Osteoblast (primary cell): ENCODE measurements around the gene LOXL4. TPM values are rescaled to one million over a fixed set of nuclear protein-coding genes. Genes with fewer than 3 reads are reported as not detected.
A peak's percentile ranks its signal among the peaks of the same experiment; 100 is the strongest.

Experiments used
- DNase-seq: peaks from one replicate; pipeline ENCODE4 v3.0.0; 2011; ENCODE audit warnings: low spot score, mixed read lengths; ENCODE audit not compliant: insufficient read length; ENCODE audit errors: missing footprints
- H2AFZ ChIP-seq: 2 replicates; pipeline ENCODE4 v1.6.0; 2011; ENCODE audit warnings: mild to moderate bottlenecking, low read length
- H3K27ac ChIP-seq: 2 replicates; pipeline ENCODE4 v1.5.1; 2011; ENCODE audit warnings: mild to moderate bottlenecking, low read depth, low read length, moderate library complexity
- H3K27me3 ChIP-seq: 2 replicates; pipeline ENCODE4 v1.6.0; 2012; ENCODE audit warnings: mild to moderate bottlenecking, control low read depth, inconsistent platforms, low read length, moderate library complexity; ENCODE audit not compliant: insufficient read depth
- H3K36me3 ChIP-seq: 2 replicates; pipeline ENCODE4 v1.5.1; 2011; ENCODE audit warnings: mild to moderate bottlenecking, low read length, control low read depth, moderate library complexity; ENCODE audit not compliant: insufficient read depth
- H3K4me1 ChIP-seq: 2 replicates; pipeline ENCODE4 v1.5.1; 2011; ENCODE audit warnings: mild to moderate bottlenecking, low read length, control low read depth, moderate library complexity; ENCODE audit not compliant: insufficient read depth
- H3K4me2 ChIP-seq: 2 replicates; pipeline ENCODE4 v1.6.0; 2011; ENCODE audit warnings: mild to moderate bottlenecking, low read length; ENCODE audit not compliant: insufficient read depth
- H3K4me3 ChIP-seq: fragments of 200-600 bp; sonication (generic); 3 replicates; pipeline ENCODE4 v1.5.1; 2012; ENCODE audit warnings: mild to moderate bottlenecking, low read length, inconsistent platforms; ENCODE audit not compliant: insufficient read depth
- H3K79me2 ChIP-seq: 2 replicates; pipeline ENCODE4 v1.6.0; 2012; ENCODE audit warnings: mild to moderate bottlenecking, low read length, control low read depth, inconsistent platforms; ENCODE audit not compliant: insufficient read depth
- H3K9me3 ChIP-seq: 2 replicates; pipeline ENCODE4 v1.5.1; 2011; ENCODE audit warnings: low read depth, low read length, control low read depth
- H4K20me1 ChIP-seq: 2 replicates; pipeline ENCODE4 v1.6.0; 2012; ENCODE audit warnings: mild to moderate bottlenecking, low read length, control low read depth; ENCODE audit not compliant: insufficient read depth
- CTCF ChIP-seq: IDR thresholded peaks from 2 replicates; pipeline ENCODE4 v1.5.1; 2011; ENCODE audit warnings: mild to moderate bottlenecking, low read depth, low read length, moderate library complexity; ENCODE audit errors: extremely low read depth
- total RNA-seq: library from RNA; depleted of rRNA; stranded (reverse); fragments of >200 nt; gene quantifications from 2 replicates; pipeline ENCODE4 v1.2.3, GENCODE V29; 2012

LOXL4 gene
- total RNA-seq, 1 donor = 36.6 TPM

- Histone ChIP-seq H4K20me1 (no peaks in the 10 kb centered on the region), H3K36me3 (no peaks in the 10 kb centered on the region), H3K79me2 (peaks cover 5% of the 10 kb centered on the region), H3K27me3 (peaks cover 7% of the 10 kb centered on the region), H3K4me2 (no peak overlapping the region), H3K4me3 (no peak overlapping the region), H3K4me1 (peaks cover 33% of the 10 kb centered on the region), H3K9me3 (no peaks in the 10 kb centered on the region), H3K27ac (no peak overlapping the region), H2AFZ (no peak overlapping the region)
- DNase-seq = no peak
- no peak for TF ChIP-seq CTCF
Observed at GRCh38 chr10:98270786-98271185, 2.8 kb upstream of the LOXL4 start.

- Histone ChIP-seq H3K4me3 (no peak overlapping the region), H3K4me1 (peaks cover 33% of the 10 kb centered on the region), H3K27ac (peak overlapping the region; percentile 68), H3K36me3 (no peaks in the 10 kb centered on the region), H3K27me3 (peaks cover 7% of the 10 kb centered on the region), H3K79me2 (peaks cover 5% of the 10 kb centered on the region), H4K20me1 (no peaks in the 10 kb centered on the region), H2AFZ (peak overlapping the region; percentile 23), H3K4me2 (peak overlapping the region; percentile 59), H3K9me3 (no peaks in the 10 kb centered on the region)
- DNase-seq = no peak
- TF ChIP-seq CTCF = no peak
Observed at GRCh38 chr10:98270073-98270740, 2.2 kb upstream of the LOXL4 start.

- Histone ChIP-seq H3K4me1 (peaks cover 33% of the 10 kb centered on the region), H2AFZ (peak overlapping the region; percentile 57), H3K4me3 (peak overlapping the region; percentile 70), H3K9me3 (no peaks in the 10 kb centered on the region), H3K79me2 (peaks cover 5% of the 10 kb centered on the region), H3K27me3 (peaks cover 7% of the 10 kb centered on the region), H3K27ac (peak overlapping the region; percentile 68), H3K36me3 (peaks cover 5% of the 10 kb centered on the region), H4K20me1 (peaks cover 3% of the 10 kb centered on the region), H3K4me2 (peak overlapping the region; percentile 82)
- TF ChIP-seq CTCF = no peak
- peak; percentile 99 for DNase-seq
Observed at GRCh38 chr10:98269435-98269912, 1.5 kb upstream of the LOXL4 start.

- DNase-seq = peak; percentile 95
- peak overlapping the region; percentile 70 for H3K4me3 ChIP-seq
- no peaks in the 10 kb centered on the region for H3K9me3 ChIP-seq
- H3K27ac ChIP-seq = peak overlapping the region; percentile 59
- TF ChIP-seq CTCF = no peak
- H4K20me1 ChIP-seq = peaks cover 5% of the 10 kb centered on the region
- H3K79me2 ChIP-seq = peaks cover 5% of the 10 kb centered on the region
- peaks cover 5% of the 10 kb centered on the region for H3K36me3 ChIP-seq
- peaks cover 33% of the 10 kb centered on the region for H3K4me1 ChIP-seq
- peak overlapping the region; percentile 82 for H3K4me2 ChIP-seq
- H3K27me3 ChIP-seq = peaks cover 7% of the 10 kb centered on the region
- peak overlapping the region; percentile 57 for H2AFZ ChIP-seq
Observed at GRCh38 chr10:98268694-98269431, 869 bp upstream of the LOXL4 start.
